ENCODE data around the gene PTPN6. TPM values are rescaled to one million over a fixed set of nuclear protein-coding genes. Genes with fewer than 3 reads are reported as not detected.

The PTPN6 gene
- total RNA-seq, 2 experiments from 2014 or later = 354 to 397 TPM

DNA sequence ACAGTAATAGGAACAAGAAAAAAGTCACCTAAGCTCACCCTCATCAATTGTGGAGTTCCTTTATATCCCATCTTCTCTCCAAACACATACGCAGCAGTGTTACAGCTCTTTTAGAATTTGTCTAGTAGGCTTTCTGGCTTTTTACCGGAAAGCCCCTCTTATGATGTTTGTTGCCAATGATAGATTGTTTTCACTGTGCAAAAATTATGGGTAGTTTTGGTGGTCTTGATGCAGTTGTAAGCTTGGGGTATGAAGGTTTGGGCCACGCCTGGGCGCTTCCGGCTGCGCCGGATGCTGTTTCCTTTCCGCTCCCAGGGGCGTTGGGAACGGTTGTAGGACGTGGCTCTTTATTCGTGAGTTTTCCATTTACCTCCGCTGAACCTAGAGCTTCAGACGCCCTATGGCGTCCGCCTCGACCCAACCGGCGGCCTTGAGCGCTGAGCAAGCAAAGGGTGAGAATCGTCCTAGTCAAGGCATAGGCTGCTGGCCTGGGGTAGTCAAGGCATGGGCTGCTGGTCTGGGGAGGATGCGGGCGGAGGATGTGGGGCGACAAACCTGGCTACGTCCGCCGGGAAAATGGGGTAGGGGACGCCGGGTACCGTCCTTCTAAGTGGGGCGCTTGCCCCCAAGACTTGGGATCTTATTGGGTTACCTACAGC lies 7.3 kb upstream of the PTPN6 start, which contains the start of the genes C12orf57 and RNU7-1:
C12orf57 (plus strand) TSS at position 301 of the 659 bp plus-strand sequence; CDS start at position 401, 100 bp downstream.
RNU7-1 (plus strand) TSS at position 95 of the 659 bp plus-strand sequence.
- DNase-seq (peak; percentile 89), ATAC-seq (peak; percentile 76)
- Mint-ChIP-seq H3K27me3 (ENCODE audit: low read depth) (peaks cover 2% of the 10 kb centered on the region), H3K4me3 (peak within 1 kb of the TSS; percentile 88), H3K4me1 (ENCODE audit: low read depth) (peaks cover 72% of the 10 kb centered on the region), H3K36me3 (ENCODE audit: low read depth) (peaks cover 17% of the 10 kb centered on the region), H3K27ac (peak within 1 kb of the TSS; percentile 97), H3K9me3 (ENCODE audit: insufficient read depth) (no peaks in the 10 kb centered on the region)
- ChIA-PET POLR2A (interaction anchor here (0.6 to 20.8 kb wide), 64 partner anchors 10 to 1123 kb away, joined by 3 to 1099 read pairs (median 5); partner anchors contain the start of genes ATN1, C1RL, C3AR1 and CDCA3), CTCF (interaction anchor here (0.7 to 18.6 kb wide), 30 partner anchors 9 to 245 kb away, joined by 3 to 742 read pairs (median 5); partner anchors contain the start of genes C1R, C1RL, CDCA3 and ENO2)

DNA sequence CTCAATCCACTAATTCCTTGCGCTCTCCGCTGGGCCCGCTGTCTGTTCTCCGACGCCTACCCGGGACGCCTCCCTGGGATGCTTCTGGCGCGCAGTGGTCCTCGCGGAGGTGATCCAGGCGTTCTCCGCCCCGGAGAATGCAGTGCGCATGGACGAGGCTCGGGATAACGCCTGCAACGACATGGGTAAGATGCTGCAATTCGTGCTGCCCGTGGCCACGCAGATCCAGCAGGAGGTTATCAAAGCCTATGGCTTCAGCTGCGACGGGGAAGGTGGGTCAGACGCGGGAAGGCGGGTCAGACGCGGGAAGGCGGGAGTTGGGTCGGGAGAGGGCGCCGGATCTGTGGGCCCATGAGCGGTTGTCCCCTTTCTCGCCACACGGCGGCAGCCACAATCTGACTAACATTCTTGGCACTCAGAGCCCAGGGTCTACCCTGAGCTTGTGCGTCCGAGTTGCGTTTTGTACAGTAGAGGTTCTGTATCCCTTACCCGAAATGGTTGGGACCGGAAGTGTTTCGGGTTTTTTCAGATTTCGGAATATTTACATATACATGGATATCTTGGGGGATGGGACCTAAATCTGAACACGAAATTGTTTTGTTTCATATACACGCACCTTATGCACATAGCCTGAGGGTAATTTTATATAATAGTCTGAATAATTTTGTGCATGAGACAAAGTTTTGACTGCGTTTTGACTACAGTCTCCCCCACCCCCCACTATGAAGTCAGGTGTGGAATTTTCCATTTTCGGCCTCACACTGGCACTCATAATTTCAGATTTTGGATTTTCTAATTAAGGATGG lies 6.6 kb upstream of the PTPN6 start:
- peaks cover 16% of the 10 kb centered on the region for H3K36me3 Mint-ChIP-seq (ENCODE audit: low read depth)
- CTCF ChIA-PET = interaction anchor here (0.6 to 18.6 kb wide), 30 partner anchors 8 to 201 kb away, joined by 3 to 742 read pairs (median 5); partner anchors contain the start of genes C1R, C1RL, CDCA3 and LPCAT3
- DNase-seq (peak; percentile 93), ATAC-seq (peak; percentile 52)
- peak overlapping the region; percentile 97 for H3K27ac Mint-ChIP-seq
- POLR2A ChIA-PET = interaction anchor here (0.5 to 20.8 kb wide), 51 partner anchors 10 to 1122 kb away, joined by 3 to 1099 read pairs (median 6); partner anchors contain the start of genes ATN1, C1RL, C3AR1 and CDCA3
- H3K9me3 Mint-ChIP-seq (ENCODE audit: insufficient read depth) = no peaks in the 10 kb centered on the region
- H3K4me1 Mint-ChIP-seq (ENCODE audit: low read depth) = peaks cover 75% of the 10 kb centered on the region
- H3K27me3 Mint-ChIP-seq (ENCODE audit: low read depth) = peaks cover 2% of the 10 kb centered on the region
- H3K4me3 Mint-ChIP-seq = peak overlapping the region; percentile 88

DNA sequence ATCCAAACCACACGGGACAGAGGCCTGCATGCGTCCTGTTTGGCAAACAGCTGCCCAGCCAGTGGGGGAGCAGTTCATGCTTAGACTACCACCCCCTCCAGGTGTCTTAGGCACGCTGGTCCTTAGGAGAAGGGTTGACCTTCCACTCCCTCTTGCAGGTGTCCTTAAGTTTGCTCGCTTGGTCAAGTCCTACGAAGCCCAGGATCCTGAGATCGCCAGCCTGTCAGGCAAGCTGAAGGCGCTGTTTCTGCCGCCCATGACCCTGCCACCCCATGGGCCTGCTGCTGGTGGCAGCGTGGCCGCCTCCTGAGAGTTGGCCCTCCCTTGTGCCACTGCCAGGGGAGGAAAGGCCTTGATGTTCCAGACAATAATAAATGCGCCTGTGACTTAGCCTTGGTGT lies 5.5 kb upstream of the PTPN6 start:
- no peaks in the 10 kb centered on the region for H3K9me3 Mint-ChIP-seq (ENCODE audit: insufficient read depth)
- DNase-seq (no peak), ATAC-seq (no peak)
- peak overlapping the region; percentile 88 for H3K4me3 Mint-ChIP-seq
- peaks cover 16% of the 10 kb centered on the region for H3K36me3 Mint-ChIP-seq (ENCODE audit: low read depth)
- peaks cover 81% of the 10 kb centered on the region for H3K4me1 Mint-ChIP-seq (ENCODE audit: low read depth)
- H3K27ac Mint-ChIP-seq = peak overlapping the region; percentile 97
- CTCF ChIA-PET = interaction anchor here (1.2 to 18.6 kb wide), 12 partner anchors 9 to 165 kb away, joined by 3 to 742 read pairs (median 18); partner anchors contain the start of genes C1RL, CDCA3, LPCAT3 and SPSB2
- peaks cover 2% of the 10 kb centered on the region for H3K27me3 Mint-ChIP-seq (ENCODE audit: low read depth)
- POLR2A ChIA-PET = interaction anchor here (0.6 to 20.8 kb wide), 11 partner anchors 9 to 79 kb away, joined by 3 to 1099 read pairs (median 3); partner anchors contain the start of genes ATN1, LPCAT3, PTPN6 and SPSB2

DNA sequence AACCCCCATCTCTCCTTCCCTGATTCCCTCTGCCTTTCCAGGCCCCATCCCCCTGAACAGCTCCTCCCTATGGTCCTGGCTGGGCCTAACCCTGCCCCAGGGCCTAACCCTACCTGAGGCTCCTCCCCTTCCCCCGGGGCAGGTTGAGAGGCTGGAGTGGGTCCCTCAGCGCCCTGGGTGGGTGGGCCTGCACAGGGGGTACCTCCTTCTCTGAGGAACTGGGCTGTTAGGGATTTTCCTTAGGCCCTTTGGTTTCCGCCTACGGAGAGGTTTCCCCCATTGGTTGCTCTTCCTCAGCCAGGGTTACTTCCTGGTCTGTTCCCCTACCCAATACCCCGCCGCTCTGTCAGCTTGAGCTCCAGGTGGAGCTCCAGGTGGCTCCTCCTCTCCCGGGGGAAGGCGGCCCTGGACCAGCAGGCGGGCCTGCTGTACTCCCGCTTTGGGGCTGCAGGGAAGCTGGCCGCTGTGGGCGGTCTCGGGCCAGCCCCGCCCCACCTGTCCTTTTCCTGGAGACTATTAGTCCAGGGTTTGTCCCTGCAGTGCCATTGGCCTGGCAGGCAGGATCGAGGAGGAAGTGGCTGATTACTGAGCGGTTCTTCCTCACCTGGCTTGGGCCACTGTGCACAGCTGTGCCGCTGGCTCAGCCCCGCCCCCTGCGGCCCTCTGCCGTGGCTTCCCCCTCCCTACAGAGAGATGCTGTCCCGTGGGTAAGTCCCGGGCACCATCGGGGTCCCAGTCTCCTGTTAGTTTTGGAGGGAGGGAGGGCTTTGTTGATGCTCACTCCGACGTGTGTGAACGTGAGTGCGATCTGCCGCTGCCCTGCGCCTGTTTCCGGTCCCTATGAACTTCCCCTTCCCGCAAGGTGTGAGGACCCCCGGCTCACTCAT lies 4.9 kb upstream of the PTPN6 start:
- Mint-ChIP-seq H3K9me3 (ENCODE audit: insufficient read depth) (no peaks in the 10 kb centered on the region), H3K4me1 (ENCODE audit: low read depth) (peaks cover 82% of the 10 kb centered on the region), H3K4me3 (peak overlapping the region; percentile 88), H3K27ac (peak overlapping the region; percentile 97), H3K36me3 (ENCODE audit: low read depth) (peaks cover 17% of the 10 kb centered on the region), H3K27me3 (ENCODE audit: low read depth) (peaks cover 2% of the 10 kb centered on the region)
- POLR2A ChIA-PET = interaction anchor here (0.6 to 20.8 kb wide), 13 partner anchors 8 to 79 kb away, joined by 3 to 1099 read pairs (median 5); partner anchors contain the start of genes ATN1, LPCAT3, PTPN6 and SPSB2
- CTCF ChIA-PET = interaction anchor here (1.4 to 18.6 kb wide), 8 partner anchors 9 to 164 kb away, joined by 4 to 742 read pairs (median 32); partner anchors contain the start of genes C1RL, LPCAT3 and SPSB2
- peak; percentile 17 for ATAC-seq
- peak; percentile 73 for DNase-seq

DNA sequence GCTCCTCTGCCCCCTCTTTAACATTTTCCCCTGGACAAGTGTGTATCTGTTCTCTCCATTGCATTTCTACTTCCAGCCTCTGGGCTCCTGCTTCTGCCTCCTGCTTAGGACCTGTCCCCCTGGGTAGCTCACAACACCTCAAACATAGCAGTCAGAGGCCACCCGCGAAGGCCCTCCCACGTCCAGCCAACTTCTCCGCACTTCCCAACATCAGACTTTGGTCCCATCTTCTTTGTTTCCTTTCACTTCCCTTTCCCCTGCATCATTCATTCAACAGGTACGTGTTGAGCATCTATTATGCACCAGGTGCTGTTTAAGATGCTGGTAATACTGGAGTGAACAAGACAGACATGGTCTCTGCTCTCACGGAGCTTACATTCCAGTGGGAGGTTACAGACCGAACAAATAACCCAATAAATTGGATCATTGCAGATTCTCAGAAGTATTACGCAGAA lies 4.2 kb upstream of the PTPN6 start:
- Mint-ChIP-seq H3K9me3 (ENCODE audit: insufficient read depth) (no peaks in the 10 kb centered on the region), H3K36me3 (ENCODE audit: low read depth) (peaks cover 24% of the 10 kb centered on the region), H3K27me3 (ENCODE audit: low read depth) (peaks cover 2% of the 10 kb centered on the region), H3K27ac (peak overlapping the region; percentile 97), H3K4me3 (peak overlapping the region; percentile 88), H3K4me1 (ENCODE audit: low read depth) (peaks cover 82% of the 10 kb centered on the region)
- DNase-seq (no peak), ATAC-seq (no peak)
- ChIA-PET POLR2A (interaction anchor here (0.8 to 20.8 kb wide), 5 partner anchors 9 to 78 kb away, joined by 3 to 1099 read pairs (median 6); partner anchors contain the start of genes LPCAT3 and PTPN6), CTCF (interaction anchor here (1.4 to 18.6 kb wide), 7 partner anchors 10 to 163 kb away, joined by 4 to 742 read pairs (median 38); partner anchors contain the start of genes C1RL, LPCAT3 and SPSB2)

DNA sequence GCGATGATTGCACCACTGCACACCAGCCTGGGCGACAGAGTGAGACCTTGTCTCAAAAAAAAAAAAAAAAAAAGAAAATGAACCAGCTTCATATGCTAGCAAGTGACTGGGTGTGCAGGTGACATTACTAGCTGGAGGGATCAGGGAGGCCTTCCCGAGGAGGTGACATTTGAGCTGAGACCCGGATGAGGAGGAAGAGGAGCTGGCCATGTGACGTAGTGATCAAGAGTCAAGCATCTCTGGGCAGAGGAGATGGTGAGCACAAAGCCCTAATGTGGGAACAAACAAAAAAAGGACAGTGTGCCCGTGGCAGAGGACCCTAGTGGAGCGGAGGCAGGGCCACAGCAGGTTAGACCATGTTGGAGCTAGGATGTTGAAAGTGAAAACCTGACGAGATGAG lies 3.5 kb upstream of the PTPN6 start:
- peaks cover 29% of the 10 kb centered on the region for H3K36me3 Mint-ChIP-seq (ENCODE audit: low read depth)
- peaks cover 2% of the 10 kb centered on the region for H3K27me3 Mint-ChIP-seq (ENCODE audit: low read depth)
- no peak for ATAC-seq
- H3K9me3 Mint-ChIP-seq (ENCODE audit: insufficient read depth) = no peaks in the 10 kb centered on the region
- no peak overlapping the region for H3K4me3 Mint-ChIP-seq
- peak overlapping the region; percentile 35 for H3K27ac Mint-ChIP-seq
- ChIA-PET CTCF (interaction anchor here (1.4 to 18.6 kb wide), 5 partner anchors 11 to 163 kb away, joined by 4 to 742 read pairs (median 45); partner anchors contain the start of genes C1RL and LPCAT3), POLR2A (interaction anchor here (1.3 to 20.8 kb wide), 3 partner anchors 10 to 79 kb away, joined by 4 to 1099 read pairs (median 7); partner anchors contain the start of gene PTPN6)
- DNase-seq = no peak
- peaks cover 76% of the 10 kb centered on the region for H3K4me1 Mint-ChIP-seq (ENCODE audit: low read depth)

DNA sequence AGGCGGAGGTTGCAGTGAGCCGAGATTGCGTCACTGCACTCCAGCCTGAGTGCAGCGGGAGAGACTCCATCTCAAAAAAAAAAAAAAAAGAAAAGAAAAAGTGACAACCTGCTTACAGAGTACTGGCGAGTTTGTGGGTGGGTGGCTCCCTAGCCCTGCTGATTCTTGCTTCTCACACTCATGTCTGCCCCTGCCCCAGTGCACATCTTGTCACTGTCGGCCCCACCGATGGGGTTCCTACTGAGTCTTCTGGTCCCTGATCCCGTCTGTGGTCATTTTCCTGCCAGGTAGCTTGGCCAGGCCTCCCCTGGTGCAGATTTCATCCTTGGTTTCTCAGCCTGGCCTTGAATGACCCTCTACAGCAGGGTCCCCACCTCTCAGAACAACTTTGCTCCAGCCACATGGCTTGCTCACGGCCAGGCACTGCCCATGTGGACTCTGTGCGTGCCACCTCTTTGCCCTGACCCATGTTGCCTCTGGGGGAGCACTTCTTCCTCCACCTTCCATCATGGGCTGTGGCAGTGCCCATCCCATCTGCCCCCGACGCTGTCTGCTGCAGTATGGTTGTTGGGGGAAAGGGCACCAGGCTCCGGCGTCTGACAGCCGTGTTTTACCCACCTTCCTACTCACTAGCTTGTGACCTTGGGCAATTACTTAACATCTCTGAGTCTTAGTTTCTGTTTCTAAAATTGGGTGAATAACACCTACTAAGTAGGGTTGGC lies 2.1 kb upstream of the PTPN6 start:
- H3K36me3 Mint-ChIP-seq (ENCODE audit: low read depth) = peaks cover 38% of the 10 kb centered on the region
- H3K27me3 Mint-ChIP-seq (ENCODE audit: low read depth) = no peaks in the 10 kb centered on the region
- H3K4me1 Mint-ChIP-seq (ENCODE audit: low read depth) = peaks cover 67% of the 10 kb centered on the region
- H3K27ac Mint-ChIP-seq = peak overlapping the region; percentile 84
- ChIA-PET POLR2A (interaction anchor here (1.0 to 20.8 kb wide), 3 partner anchors 4 to 22 kb away, joined by 3 to 1099 read pairs (median 1099); partner anchors contain the start of genes C12orf57, PTPN6 and RNU7-1), CTCF (interaction anchor here (0.8 to 18.6 kb wide), 6 partner anchors 11 to 164 kb away, joined by 3 to 742 read pairs (median 6); partner anchors contain the start of gene SPSB2)
- peak overlapping the region; percentile 37 for H3K4me3 Mint-ChIP-seq
- ATAC-seq (no peak), DNase-seq (no peak)
- H3K9me3 Mint-ChIP-seq (ENCODE audit: insufficient read depth) = no peaks in the 10 kb centered on the region

DNA sequence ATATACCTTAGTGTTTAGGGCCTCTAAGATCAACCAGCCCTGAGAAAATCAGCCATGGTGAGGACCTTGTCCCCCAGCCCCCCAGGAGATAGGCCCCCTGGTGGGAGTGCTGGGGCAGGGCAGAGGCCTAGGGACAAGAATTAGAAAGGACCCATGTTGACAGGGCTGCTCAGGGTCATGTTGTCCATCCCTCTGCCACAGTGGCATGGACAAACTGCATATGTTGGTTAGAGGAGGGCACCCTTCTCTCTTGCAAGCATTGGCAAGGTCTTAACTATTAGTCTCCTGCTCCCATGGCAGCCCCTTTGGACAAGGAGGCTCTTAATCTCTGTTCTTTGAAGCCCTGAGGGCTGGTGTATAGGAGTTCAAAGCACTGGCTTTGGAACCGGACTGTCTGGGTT lies 755 bp upstream of the PTPN6 start:
- Mint-ChIP-seq H3K4me3 (peak overlapping the region; percentile 99), H3K27ac (peak overlapping the region; percentile 98), H3K36me3 (ENCODE audit: low read depth) (peaks cover 49% of the 10 kb centered on the region), H3K27me3 (ENCODE audit: low read depth) (no peaks in the 10 kb centered on the region), H3K4me1 (ENCODE audit: low read depth) (peaks cover 68% of the 10 kb centered on the region), H3K9me3 (ENCODE audit: insufficient read depth) (no peaks in the 10 kb centered on the region)
- ChIA-PET CTCF (interaction anchor here (1.6 to 18.6 kb wide), 6 partner anchors 10 to 163 kb away, joined by 4 to 742 read pairs (median 10); partner anchors contain the start of gene LPCAT3), POLR2A (interaction anchor here (0.7 to 20.8 kb wide), 4 partner anchors 5 to 83 kb away, joined by 4 to 1099 read pairs (median 552); partner anchors contain the start of genes C12orf57, PTPN6, RNU7-1 and TPI1)
- peak; percentile 63 for DNase-seq
- no peak for ATAC-seq

DNA sequence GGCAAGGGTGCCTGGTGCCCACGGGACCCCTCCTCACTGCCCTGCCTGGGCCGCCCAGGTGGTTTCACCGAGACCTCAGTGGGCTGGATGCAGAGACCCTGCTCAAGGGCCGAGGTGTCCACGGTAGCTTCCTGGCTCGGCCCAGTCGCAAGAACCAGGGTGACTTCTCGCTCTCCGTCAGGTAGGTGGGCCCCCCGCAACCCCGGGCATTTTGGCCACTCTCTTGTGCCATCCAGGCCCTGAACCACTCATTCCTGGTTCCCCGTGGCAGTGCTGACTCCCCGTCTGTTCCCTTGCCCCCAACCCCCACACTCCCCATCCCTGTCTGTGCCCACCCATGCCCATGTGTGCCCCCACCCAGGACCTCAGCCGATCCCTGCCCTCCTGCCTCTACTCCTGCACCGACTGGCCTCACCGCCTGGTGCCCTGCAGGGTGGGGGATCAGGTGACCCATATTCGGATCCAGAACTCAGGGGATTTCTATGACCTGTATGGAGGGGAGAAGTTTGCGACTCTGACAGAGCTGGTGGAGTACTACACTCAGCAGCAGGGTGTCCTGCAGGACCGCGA lies 480 bp downstream of the PTPN6 start:
- Mint-ChIP-seq H3K36me3 (ENCODE audit: low read depth) (peaks cover 55% of the 10 kb centered on the region), H3K9me3 (ENCODE audit: insufficient read depth) (no peaks in the 10 kb centered on the region), H3K4me1 (ENCODE audit: low read depth) (peaks cover 68% of the 10 kb centered on the region), H3K27me3 (ENCODE audit: low read depth) (no peaks in the 10 kb centered on the region), H3K4me3 (peak overlapping the region; percentile 99), H3K27ac (peak overlapping the region; percentile 98)
- ATAC-seq (peak; percentile 3), DNase-seq (peak; percentile 43)
- CTCF ChIA-PET = interaction anchor here (1.0 to 18.6 kb wide), 9 partner anchors 8 to 238 kb away, joined by 3 to 742 read pairs (median 9); partner anchors contain the start of genes C12orf57, LPCAT3, PEX5 and RNU7-1
- POLR2A ChIA-PET = interaction anchor here (0.6 to 20.8 kb wide), 11 partner anchors 6 to 984 kb away, joined by 3 to 1099 read pairs (median 4); partner anchors contain the start of genes C12orf57, C1RL, CDCA3 and PTPN6
